ENCODE measurements around the gene ROBO4.

Gene ROBO4

GRCh38 chr11:124895471-124895971, 2.1 kb downstream of the ROBO4 start:
- no peaks in the 10 kb centered on the region for H3K79me2 ChIP-seq (ENCODE audit: low read length)
- H3K27ac ChIP-seq (ENCODE audit: low read length) = no peak overlapping the region
- 0 out of 2 replicates have a peak, but pooled peaks cover under 1% of the 10 kb centered on the region for H3K4me1 ChIP-seq (ENCODE audit: low read length)
- H4K20me1 ChIP-seq (ENCODE audit: insufficient read depth, low read length) = no peaks in the 10 kb centered on the region
- H3K9ac ChIP-seq (ENCODE audit: low read length) = no peak overlapping the region
- H3K36me3 ChIP-seq (replicated peaks; ENCODE audit: low read depth, low read length) = no peaks in the 10 kb centered on the region
- H2AFZ ChIP-seq (ENCODE audit: low read depth, low read length) = no peak overlapping the region
- H3K27me3 ChIP-seq (ENCODE audit: low read depth, low read length) = peaks cover 22% of the 10 kb centered on the region
- TF ChIP-seq CTCF (IDR thresholded peaks at IDR 0.05; ENCODE audit: low read depth, low read length) (no peak), EZH2phosphoT487 (IDR thresholded peaks at IDR 0.05; ENCODE audit: low read depth) (no peak)
- H3K4me2 ChIP-seq (ENCODE audit: low read length) = no peak overlapping the region
- no peak overlapping the region for H3K4me3 ChIP-seq (ENCODE audit: low read length)
- no peaks in the 10 kb centered on the region for H3K9me3 ChIP-seq (ENCODE audit: insufficient read depth, low read length)

GRCh38 chr11:124894606-124895430, 2.8 kb downstream of the ROBO4 start:
- H3K9ac ChIP-seq (ENCODE audit: low read length) = no peak overlapping the region
- H3K27ac ChIP-seq (ENCODE audit: low read length) = no peak overlapping the region
- no peak overlapping the region for H2AFZ ChIP-seq (ENCODE audit: low read depth, low read length)
- H4K20me1 ChIP-seq (ENCODE audit: insufficient read depth, low read length) = no peaks in the 10 kb centered on the region
- peaks cover 15% of the 10 kb centered on the region for H3K27me3 ChIP-seq (ENCODE audit: low read depth, low read length)
- H3K4me3 ChIP-seq (ENCODE audit: low read length) = no peak overlapping the region
- H3K9me3 ChIP-seq (ENCODE audit: insufficient read depth, low read length) = no peaks in the 10 kb centered on the region
- TF ChIP-seq CTCF (IDR thresholded peaks at IDR 0.05; ENCODE audit: low read depth, low read length) (no peak), EZH2phosphoT487 (IDR thresholded peaks at IDR 0.05; ENCODE audit: low read depth) (no peak)
- H3K4me2 ChIP-seq (ENCODE audit: low read length) = no peak overlapping the region
- no peaks in the 10 kb centered on the region for H3K79me2 ChIP-seq (ENCODE audit: low read length)
- no peaks in the 10 kb centered on the region for H3K36me3 ChIP-seq (replicated peaks; ENCODE audit: low read depth, low read length)
- H3K4me1 ChIP-seq (ENCODE audit: low read length) = no peaks in the 10 kb centered on the region

- Histone ChIP-seq H3K79me2 (ENCODE audit: low read length) (no peaks in the 10 kb centered on the region), H3K4me1 (ENCODE audit: low read length) (no peaks in the 10 kb centered on the region), H3K9me3 (ENCODE audit: insufficient read depth, low read length) (no peaks in the 10 kb centered on the region), H3K9ac (ENCODE audit: low read length) (no peak overlapping the region), H3K4me2 (ENCODE audit: low read length) (no peak overlapping the region), H3K27me3 (ENCODE audit: low read depth, low read length) (0 out of 2 replicates have a peak, but pooled peaks cover 7% of the 10 kb centered on the region), H3K27ac (ENCODE audit: low read length) (no peak overlapping the region), H3K36me3 (replicated peaks; ENCODE audit: low read depth, low read length) (no peaks in the 10 kb centered on the region), H3K4me3 (ENCODE audit: low read length) (no peak overlapping the region), H4K20me1 (ENCODE audit: insufficient read depth, low read length) (no peaks in the 10 kb centered on the region), H2AFZ (ENCODE audit: low read depth, low read length) (no peak overlapping the region)
- TF ChIP-seq CTCF (IDR thresholded peaks at IDR 0.05; ENCODE audit: low read depth, low read length) (no peak), EZH2phosphoT487 (IDR thresholded peaks at IDR 0.05; ENCODE audit: low read depth) (no peak)
These were observed 3.8 kb downstream of the ROBO4 start for GRCh38 chr11:124893781-124894401.

- TF ChIP-seq CTCF (IDR thresholded peaks at IDR 0.05; ENCODE audit: low read depth, low read length) (no peak), EZH2phosphoT487 (IDR thresholded peaks at IDR 0.05; ENCODE audit: low read depth) (no peak)
- Histone ChIP-seq H3K4me1 (ENCODE audit: low read length) (no peaks in the 10 kb centered on the region), H3K36me3 (replicated peaks; ENCODE audit: low read depth, low read length) (no peaks in the 10 kb centered on the region)
These were observed 4.8 kb downstream of the ROBO4 start for GRCh38 chr11:124892750-124893454.

More at GRCh38 chr11:124892750-124893454, 4.8 kb downstream of the ROBO4 start:
- Histone ChIP-seq H3K4me3 (ENCODE audit: low read length) (no peak overlapping the region), H3K27me3 (ENCODE audit: low read depth, low read length) (peaks cover 10% of the 10 kb centered on the region; the same call in 1 of the 2 replicates), H3K9ac (ENCODE audit: low read length) (no peak overlapping the region), H3K9me3 (ENCODE audit: insufficient read depth, low read length) (no peaks in the 10 kb centered on the region), H2AFZ (ENCODE audit: low read depth, low read length) (no peak overlapping the region), H4K20me1 (ENCODE audit: insufficient read depth, low read length) (no peaks in the 10 kb centered on the region), H3K4me2 (ENCODE audit: low read length) (no peak overlapping the region), H3K79me2 (ENCODE audit: low read length) (no peaks in the 10 kb centered on the region), H3K27ac (ENCODE audit: low read length) (no peak overlapping the region)
